Omental fat pad (tissue), 4 donors: Measurements from ENCODE around the gene SLC26A9. TPM values are rescaled to one million over a fixed set of nuclear protein-coding genes. Genes with fewer than 3 reads are reported as not detected.
A peak's percentile ranks its signal among the peaks of the same experiment; 100 is the strongest.

Experiments used
- ATAC-seq: fragments of 150-250 bp; one replicate; pipeline ENCODE4 v1.9.1; 2016; ENCODE audit warnings: mild to moderate bottlenecking, moderate library complexity; ENCODE audit not compliant: low FRiP score
- DNase-seq: peaks from one replicate; pipeline ENCODE4 v3.0.0-alpha.2; 2019; ENCODE audit warnings: low spot score
- total RNA-seq, 4 donors: library from RNA; depleted of rRNA; stranded (reverse); fragments of >200 nt; gene quantifications; one replicate each; pipeline ENCODE4 v1.1.0, GENCODE V29; 2016
- TF ChIP-seq, protein P1 (sequence below), 3 donors: fragments of 450-650 bp; IDR thresholded peaks; one replicate each; pipeline ENCODE4 v1.5.1; 2016 to 2017; ENCODE audit warnings: antibody characterized with exemption in 3 of 3, mild to moderate bottlenecking in 3 of 3, moderate library complexity in 2 of 3

Gene SLC26A9
- total RNA-seq, 4 donors from 2014 or later = 0.24 to 0.37 TPM; not detected in 2

DNA sequence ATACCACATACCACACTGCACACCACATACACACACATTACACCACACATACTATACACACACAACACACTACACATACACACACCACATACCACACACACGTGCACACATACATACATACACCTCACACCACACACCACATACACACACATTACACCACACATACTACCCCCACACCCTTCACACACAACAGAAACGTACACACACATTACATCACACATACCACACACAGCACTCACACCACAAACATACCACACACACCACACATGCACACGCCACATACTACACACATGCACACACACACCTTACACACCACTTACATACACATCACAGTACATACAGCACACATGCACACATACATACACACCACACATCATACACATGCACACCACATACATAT, 31.5 kb upstream of the SLC26A9 start:
- ATAC-seq = no peak

DNA sequence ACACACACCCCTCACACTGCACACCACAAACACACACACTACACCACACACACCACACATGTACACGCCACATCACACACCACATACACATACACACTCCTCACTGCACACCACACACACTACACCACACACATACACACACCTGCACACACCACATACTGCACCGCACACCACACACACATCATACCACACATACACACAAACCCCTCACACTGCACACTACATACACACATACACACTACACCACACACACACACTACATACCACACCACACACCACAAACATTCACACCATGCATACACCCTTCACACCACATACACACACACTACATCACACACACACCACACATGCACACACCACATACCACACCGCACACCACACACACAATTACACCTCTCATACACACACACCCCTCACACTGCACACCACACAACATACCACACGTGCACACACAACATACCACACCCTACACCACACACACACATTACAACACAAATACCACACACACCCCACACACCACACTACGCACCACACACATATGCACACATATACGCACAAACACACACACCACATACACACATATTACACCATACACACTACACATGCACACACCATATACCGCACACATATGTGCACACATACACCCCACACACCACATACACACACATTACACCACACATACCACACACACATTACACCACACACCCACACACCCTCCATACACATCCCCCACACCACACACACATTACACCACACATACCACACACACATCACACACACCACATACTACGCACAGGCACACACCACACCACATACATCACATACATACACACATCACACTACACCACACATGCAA, 30.3 kb upstream of the SLC26A9 start:
- TF ChIP-seq, protein P1, sequence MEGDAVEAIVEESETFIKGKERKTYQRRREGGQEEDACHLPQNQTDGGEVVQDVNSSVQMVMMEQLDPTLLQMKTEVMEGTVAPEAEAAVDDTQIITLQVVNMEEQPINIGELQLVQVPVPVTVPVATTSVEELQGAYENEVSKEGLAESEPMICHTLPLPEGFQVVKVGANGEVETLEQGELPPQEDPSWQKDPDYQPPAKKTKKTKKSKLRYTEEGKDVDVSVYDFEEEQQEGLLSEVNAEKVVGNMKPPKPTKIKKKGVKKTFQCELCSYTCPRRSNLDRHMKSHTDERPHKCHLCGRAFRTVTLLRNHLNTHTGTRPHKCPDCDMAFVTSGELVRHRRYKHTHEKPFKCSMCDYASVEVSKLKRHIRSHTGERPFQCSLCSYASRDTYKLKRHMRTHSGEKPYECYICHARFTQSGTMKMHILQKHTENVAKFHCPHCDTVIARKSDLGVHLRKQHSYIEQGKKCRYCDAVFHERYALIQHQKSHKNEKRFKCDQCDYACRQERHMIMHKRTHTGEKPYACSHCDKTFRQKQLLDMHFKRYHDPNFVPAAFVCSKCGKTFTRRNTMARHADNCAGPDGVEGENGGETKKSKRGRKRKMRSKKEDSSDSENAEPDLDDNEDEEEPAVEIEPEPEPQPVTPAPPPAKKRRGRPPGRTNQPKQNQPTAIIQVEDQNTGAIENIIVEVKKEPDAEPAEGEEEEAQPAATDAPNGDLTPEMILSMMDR (IDR thresholded peaks at IDR 0.05) = no peak
- ATAC-seq (no peak), DNase-seq (no peak)

More for the DNA sequence above, 31.5 kb upstream of the SLC26A9 start:
- TF ChIP-seq, protein P1 (IDR thresholded peaks at IDR 0.05) = no peak
- peak; percentile 17 for DNase-seq

DNA sequence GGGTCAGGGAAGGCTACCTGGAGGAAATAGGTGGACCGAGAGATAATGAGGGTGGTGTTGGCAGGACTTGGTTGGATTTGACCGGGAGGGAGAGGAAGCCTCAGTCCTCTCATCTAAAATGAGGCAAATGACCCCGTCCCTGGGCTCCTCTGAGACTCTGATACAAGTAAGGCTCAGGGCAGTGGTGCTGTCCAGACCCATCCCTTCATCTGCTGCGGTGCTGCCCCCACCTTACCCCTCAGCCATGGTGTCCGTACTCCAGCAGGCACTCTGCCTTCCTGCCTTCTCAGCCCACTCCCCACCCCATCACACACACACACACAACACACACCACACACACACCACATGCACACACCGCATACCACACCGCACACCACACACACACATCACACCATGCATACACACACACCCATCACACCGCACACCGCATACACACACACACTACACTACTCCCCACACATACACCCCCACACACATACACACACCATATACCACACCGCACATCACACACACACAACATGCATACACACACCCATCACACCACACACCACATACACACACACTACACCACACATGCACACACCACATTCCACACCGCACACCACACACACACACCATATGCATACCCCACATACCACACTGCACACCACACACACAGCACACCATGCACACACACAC, 29.4 kb upstream of the SLC26A9 start:
- DNase-seq (no peak), ATAC-seq (no peak)
- TF ChIP-seq, protein P1 (IDR thresholded peaks at IDR 0.05) = no peak

DNA sequence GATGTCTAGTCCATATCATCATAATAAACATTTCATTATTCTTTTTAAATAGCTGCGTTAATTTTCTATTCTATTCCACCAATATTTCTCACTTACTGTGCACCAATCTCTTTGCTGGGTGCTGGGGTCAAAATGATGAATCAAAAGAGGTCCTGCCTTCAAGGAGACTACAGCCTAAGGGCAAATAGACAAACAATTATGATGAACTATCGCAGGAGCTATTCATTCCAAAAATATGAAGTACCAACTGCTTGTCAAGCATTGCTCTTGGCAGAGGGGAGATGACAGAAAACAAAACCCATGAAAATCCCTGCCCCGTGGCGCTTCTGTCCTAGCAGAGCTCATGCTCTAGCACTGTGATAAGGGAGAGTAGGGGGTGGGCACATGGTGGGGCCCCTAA, 28.8 kb upstream of the SLC26A9 start:
- ATAC-seq (no peak), DNase-seq (no peak)
- TF ChIP-seq, protein P1 (IDR thresholded peaks at IDR 0.05) = no peak

DNA sequence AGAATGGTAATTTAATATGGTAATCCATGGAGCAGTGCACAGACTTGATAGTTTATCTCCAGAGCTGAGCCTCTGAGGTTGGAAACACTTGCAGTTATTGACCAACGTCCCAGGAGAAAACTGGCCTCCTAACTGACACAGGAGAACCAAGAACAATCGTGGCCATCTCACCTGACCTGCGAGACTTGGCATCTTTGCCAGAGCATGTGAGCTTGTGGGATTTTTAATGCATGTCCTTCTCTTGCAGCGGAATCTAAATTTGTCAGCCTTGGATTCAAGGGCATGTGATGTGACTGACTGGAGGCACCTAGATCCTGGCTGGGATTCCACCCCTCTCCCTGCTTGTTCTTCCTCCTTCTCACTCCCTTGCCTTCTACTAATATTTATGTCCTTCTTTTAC, 27.8 kb upstream of the SLC26A9 start:
- DNase-seq (no peak), ATAC-seq (no peak)
- TF ChIP-seq, protein P1 (IDR thresholded peaks at IDR 0.05) = no peak

DNA sequence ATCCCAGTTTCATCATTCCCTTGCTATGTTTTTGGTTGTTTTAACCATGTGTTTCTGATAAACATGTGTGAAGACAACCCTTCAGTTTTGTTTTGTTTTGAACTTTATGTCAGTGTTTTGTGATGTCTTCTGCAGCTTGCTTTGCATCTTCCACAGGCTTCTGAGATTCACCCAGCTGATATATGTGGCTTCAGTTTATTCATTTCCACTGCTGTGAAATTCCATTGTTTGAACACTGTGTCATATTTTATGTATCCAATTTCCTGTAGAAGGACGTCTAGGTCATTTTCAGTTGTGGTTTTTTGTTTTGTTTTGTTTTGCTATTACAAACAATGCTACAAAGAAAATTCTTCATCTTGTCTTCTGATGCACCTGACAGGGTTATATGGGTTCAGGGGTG, 27.2 kb upstream of the SLC26A9 start:
- ATAC-seq (no peak), DNase-seq (no peak)
- TF ChIP-seq, protein P1 (IDR thresholded peaks at IDR 0.05) = no peak
